SK-N-SH treated with all-trans-retinoic acid at 6 μM for 48 hours (cell line): ENCODE measurements around the gene CALB2.

Experiments
- ATAC-seq: fragments of 200-7000 bp; cut with Tn5 transposase; 3 replicates; pipeline ENCODE4 v1.9.1; 2020; ENCODE audit warnings: mild to moderate bottlenecking, moderate library complexity
- ARNTL ChIP-seq: fragments of 450-650 bp; formaldehyde crosslinking; IDR thresholded peaks from 2 replicates; pipeline ENCODE4 v1.5.0; 2020; ENCODE audit warnings: low read depth, mild to moderate bottlenecking, moderate library complexity, borderline replicate concordance
- BACH2 ChIP-seq: fragments of 250-450 bp; sonication (Bioruptor Pico); IDR thresholded peaks from 2 replicates; pipeline ENCODE4 v1.9.0; 2021; ENCODE audit warnings: mild to moderate bottlenecking, borderline replicate concordance
- ESRRG ChIP-seq: fragments of 250-450 bp; sonication (Bioruptor Pico); IDR thresholded peaks from 2 replicates; pipeline ENCODE4 v1.6.1; 2021; ENCODE audit warnings: mild to moderate bottlenecking
- GLIS3 ChIP-seq: fragments of 250-450 bp; sonication (Bioruptor Pico); IDR thresholded peaks from 2 replicates; pipeline ENCODE4 v1.5.0; 2020; ENCODE audit warnings: mild to moderate bottlenecking, moderate library complexity
- ISL1 ChIP-seq: fragments of 250-450 bp; sonication (Bioruptor Pico); IDR thresholded peaks from 2 replicates; pipeline ENCODE4 v2.1.2; 2022; ENCODE audit warnings: mild to moderate bottlenecking, moderate library complexity
- OSR1 ChIP-seq: fragments of 250-450 bp; sonication (Bioruptor Pico); IDR thresholded peaks from 2 replicates; pipeline ENCODE4 v1.8.0; 2022; ENCODE audit warnings: moderate library complexity, mild to moderate bottlenecking, inconsistent platforms
- RARB ChIP-seq: fragments of 250-450 bp; sonication (Bioruptor Pico); IDR thresholded peaks from 2 replicates; pipeline ENCODE4 v1.8.0; 2021; ENCODE audit warnings: mild to moderate bottlenecking, moderate library complexity
- TCF4 ChIP-seq: fragments of 250-450 bp; sonication (Bioruptor Pico); IDR thresholded peaks from 2 replicates; pipeline ENCODE4 v1.8.0; 2021; ENCODE audit warnings: mild to moderate bottlenecking, moderate library complexity, borderline replicate concordance
- TOX ChIP-seq: fragments of 250-450 bp; sonication (Bioruptor Pico); IDR thresholded peaks from 2 replicates; pipeline ENCODE4 v1.8.0; 2021; ENCODE audit warnings: mild to moderate bottlenecking, moderate library complexity, borderline replicate concordance
- ZFP3 ChIP-seq: fragments of 250-450 bp; sonication (Bioruptor Pico); IDR thresholded peaks from 2 replicates; pipeline ENCODE4 v1.5.0; 2020; ENCODE audit warnings: mild to moderate bottlenecking, moderate library complexity
- ZFP30 ChIP-seq: fragments of 450-650 bp; formaldehyde crosslinking; IDR thresholded peaks from 2 replicates; pipeline ENCODE4 v1.5.0; 2022; ENCODE audit warnings: mild to moderate bottlenecking, moderate library complexity
- ZNF565 ChIP-seq: fragments of 450-650 bp; formaldehyde crosslinking; conservative IDR thresholded peaks from 2 replicates; pipeline ENCODE4 v1.5.0; 2020; ENCODE audit warnings: low read depth, mild to moderate bottlenecking, moderate library complexity
- ZNF70 ChIP-seq: fragments of 450-650 bp; formaldehyde crosslinking; IDR thresholded peaks from 2 replicates; pipeline ENCODE4 v1.5.0; 2020; ENCODE audit warnings: mild to moderate bottlenecking, moderate library complexity
- ZNF8 ChIP-seq: fragments of 450-650 bp; formaldehyde crosslinking; IDR thresholded peaks from 2 replicates; pipeline ENCODE4 v1.5.0; 2020; ENCODE audit warnings: mild to moderate bottlenecking, moderate library complexity
- TF ChIP-seq, protein P1 (sequence below): fragments of 250-450 bp; sonication (Bioruptor Pico); IDR thresholded peaks from 2 replicates; pipeline ENCODE4 v1.5.1; 2020; ENCODE audit warnings: low read depth, mild to moderate bottlenecking, moderate library complexity
- TF ChIP-seq, protein P2 (sequence below): fragments of 250-450 bp; sonication (Bioruptor Pico); IDR thresholded peaks from 2 replicates; pipeline ENCODE4 v1.5.1; 2021; ENCODE audit warnings: mild to moderate bottlenecking, moderate library complexity
- TF ChIP-seq, protein P3 (sequence below): fragments of 250-450 bp; sonication (Bioruptor Pico); IDR thresholded peaks from 2 replicates; pipeline ENCODE4 v1.8.0; 2020; ENCODE audit warnings: mild to moderate bottlenecking, moderate library complexity, borderline replicate concordance
- TF ChIP-seq, protein P4 (sequence below): fragments of 250-450 bp; sonication (Bioruptor Pico); IDR thresholded peaks from 2 replicates; pipeline ENCODE4 v1.8.0; 2021; ENCODE audit warnings: low read depth, mild to moderate bottlenecking, moderate library complexity, borderline replicate concordance

Gene CALB2

DNA sequence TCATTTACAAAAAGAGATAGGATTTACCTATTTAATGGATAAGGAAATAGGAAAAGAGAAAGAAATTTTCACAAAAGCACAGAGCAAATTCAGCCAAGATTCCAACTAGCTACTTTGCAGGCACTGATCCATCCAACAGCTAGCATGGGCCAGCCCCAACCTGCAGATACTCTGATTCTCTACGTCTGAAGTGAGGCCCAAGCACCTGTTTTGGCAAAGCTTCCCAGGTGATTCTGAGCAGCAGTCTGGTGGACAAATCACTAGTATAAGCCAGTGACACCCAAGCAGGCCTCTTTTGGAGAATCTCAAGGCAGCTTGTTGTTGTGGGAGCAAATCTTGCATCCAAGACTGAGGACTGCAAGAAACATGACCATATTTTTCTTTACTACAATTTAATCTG is 20.9 kb upstream of the CALB2 start (continued):
- TF ChIP-seq, protein P1, sequence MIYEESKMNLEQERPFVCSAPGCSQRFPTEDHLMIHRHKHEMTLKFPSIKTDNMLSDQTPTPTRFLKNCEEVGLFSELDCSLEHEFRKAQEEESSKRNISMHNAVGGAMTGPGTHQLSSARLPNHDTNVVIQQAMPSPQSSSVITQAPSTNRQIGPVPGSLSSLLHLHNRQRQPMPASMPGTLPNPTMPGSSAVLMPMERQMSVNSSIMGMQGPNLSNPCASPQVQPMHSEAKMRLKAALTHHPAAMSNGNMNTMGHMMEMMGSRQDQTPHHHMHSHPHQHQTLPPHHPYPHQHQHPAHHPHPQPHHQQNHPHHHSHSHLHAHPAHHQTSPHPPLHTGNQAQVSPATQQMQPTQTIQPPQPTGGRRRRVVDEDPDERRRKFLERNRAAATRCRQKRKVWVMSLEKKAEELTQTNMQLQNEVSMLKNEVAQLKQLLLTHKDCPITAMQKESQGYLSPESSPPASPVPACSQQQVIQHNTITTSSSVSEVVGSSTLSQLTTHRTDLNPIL (CRISPR knock-in tag), result no peak

DNA sequence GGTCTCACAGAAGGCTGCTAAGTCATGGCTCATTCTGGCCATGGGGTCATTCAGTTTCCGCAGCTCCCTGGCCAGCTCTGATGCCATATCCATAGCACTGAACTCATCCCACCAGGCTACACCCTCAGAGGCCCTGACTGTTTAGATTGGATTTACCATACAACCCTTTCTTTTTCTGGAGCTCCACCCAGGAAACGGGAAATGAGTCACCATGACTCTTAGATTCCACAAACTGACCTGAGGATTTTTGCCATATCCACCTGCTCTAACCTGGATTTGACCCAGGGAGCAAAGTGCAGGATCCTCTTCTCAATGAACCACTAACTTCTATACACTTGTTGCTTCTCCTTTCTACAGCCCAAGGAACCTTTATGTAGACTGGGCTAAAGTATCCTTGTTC is 20.3 kb upstream of the CALB2 start:
- TF ChIP-seq, protein P2, sequence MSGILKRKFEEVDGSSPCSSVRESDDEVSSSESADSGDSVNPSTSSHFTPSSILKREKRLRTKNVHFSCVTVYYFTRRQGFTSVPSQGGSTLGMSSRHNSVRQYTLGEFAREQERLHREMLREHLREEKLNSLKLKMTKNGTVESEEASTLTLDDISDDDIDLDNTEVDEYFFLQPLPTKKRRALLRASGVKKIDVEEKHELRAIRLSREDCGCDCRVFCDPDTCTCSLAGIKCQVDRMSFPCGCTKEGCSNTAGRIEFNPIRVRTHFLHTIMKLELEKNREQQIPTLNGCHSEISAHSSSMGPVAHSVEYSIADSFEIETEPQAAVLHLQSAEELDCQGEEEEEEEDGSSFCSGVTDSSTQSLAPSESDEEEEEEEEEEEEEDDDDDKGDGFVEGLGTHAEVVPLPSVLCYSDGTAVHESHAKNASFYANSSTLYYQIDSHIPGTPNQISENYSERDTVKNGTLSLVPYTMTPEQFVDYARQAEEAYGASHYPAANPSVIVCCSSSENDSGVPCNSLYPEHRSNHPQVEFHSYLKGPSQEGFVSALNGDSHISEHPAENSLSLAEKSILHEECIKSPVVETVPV (CRISPR knock-in tag), result no peak
- ATAC-seq, result no peak

DNA sequence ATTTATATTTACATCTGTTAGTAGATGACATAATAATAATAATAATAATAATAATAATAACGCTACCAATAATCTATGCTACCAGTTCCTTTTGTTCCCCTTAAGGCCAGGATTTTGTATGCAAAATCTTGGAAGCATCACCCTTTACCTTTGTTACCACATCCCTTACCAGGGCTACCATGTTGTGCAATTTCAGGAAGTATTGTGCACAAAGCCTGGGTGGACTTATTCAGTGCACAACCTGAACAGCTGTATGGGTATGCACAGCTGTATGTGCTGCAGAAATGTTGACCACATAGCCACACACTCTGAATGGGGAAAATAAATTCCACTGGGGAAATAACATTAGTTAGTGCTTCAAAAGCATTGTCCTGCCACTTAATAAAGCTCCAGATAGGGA is 19.9 kb upstream of the CALB2 start:
- ATAC-seq, result no peak
- TF ChIP-seq OSR1, result no peak
- TF ChIP-seq BACH2 (CRISPR knock-in tag), result no peak
- TF ChIP-seq, protein P1 (CRISPR knock-in tag), result no peak
- no peak for TF ChIP-seq ZNF565 (CRISPR knock-in tag)
- no peak for TF ChIP-seq ARNTL (CRISPR knock-in tag)
- TF ChIP-seq ZNF8 (CRISPR knock-in tag), result no peak
- TF ChIP-seq ZFP3, result no peak
- TF ChIP-seq ZNF70 (CRISPR knock-in tag), result no peak
- TF ChIP-seq TCF4 (CRISPR knock-in tag), result no peak
- no peak for TF ChIP-seq RARB (CRISPR knock-in tag)
- TF ChIP-seq TOX (CRISPR knock-in tag), result no peak
- TF ChIP-seq, protein P3, sequence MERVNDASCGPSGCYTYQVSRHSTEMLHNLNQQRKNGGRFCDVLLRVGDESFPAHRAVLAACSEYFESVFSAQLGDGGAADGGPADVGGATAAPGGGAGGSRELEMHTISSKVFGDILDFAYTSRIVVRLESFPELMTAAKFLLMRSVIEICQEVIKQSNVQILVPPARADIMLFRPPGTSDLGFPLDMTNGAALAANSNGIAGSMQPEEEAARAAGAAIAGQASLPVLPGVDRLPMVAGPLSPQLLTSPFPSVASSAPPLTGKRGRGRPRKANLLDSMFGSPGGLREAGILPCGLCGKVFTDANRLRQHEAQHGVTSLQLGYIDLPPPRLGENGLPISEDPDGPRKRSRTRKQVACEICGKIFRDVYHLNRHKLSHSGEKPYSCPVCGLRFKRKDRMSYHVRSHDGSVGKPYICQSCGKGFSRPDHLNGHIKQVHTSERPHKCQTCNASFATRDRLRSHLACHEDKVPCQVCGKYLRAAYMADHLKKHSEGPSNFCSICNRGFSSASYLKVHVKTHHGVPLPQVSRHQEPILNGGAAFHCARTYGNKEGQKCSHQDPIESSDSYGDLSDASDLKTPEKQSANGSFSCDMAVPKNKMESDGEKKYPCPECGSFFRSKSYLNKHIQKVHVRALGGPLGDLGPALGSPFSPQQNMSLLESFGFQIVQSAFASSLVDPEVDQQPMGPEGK, result no peak

DNA sequence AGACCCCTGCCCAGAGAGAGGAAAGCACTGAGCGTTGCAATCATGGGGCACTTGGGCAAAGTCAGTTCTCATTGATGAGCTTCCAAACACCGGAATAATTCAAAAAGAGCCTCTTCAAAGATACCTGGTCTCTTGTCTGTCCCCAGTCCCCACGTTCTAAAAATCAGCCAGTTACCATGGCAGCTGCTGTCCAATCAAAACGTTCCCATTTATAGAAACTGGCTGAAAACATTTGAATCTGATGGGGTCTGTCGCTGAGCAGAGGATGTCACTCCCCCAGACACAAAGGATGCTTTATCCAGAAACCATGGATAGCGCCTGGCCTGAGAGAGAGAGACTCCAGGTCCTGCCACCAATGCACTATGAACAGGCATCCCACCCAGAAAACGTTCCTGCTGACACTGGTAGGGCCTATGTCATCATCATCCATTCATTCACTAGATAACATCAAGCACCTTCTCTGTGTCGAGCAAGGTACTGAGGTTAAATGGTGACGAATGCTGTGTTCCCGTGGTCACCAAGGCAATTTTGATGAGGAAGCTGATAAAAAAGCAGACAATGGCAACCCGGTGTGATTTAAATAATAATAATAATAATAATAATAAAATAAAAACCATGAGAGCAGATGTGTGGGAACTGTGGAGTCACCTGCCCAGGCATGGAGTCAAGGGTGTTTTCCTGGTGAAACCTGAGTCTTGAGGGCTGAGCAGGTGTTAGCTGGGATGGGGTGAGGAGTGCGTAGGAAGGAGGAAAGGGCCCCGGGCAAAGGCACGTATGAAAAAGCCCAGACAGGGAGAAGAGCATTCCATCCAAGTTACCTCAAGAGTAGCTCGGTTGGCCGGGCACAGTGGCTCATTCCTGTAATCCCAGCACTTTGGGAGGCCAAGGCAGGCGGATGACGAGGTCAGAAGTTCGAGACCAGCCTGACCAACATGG is 19.0 kb upstream of the CALB2 start:
- no peak for ATAC-seq
- TF ChIP-seq GLIS3, result no peak
- TF ChIP-seq ZNF70 (CRISPR knock-in tag), result no peak

DNA sequence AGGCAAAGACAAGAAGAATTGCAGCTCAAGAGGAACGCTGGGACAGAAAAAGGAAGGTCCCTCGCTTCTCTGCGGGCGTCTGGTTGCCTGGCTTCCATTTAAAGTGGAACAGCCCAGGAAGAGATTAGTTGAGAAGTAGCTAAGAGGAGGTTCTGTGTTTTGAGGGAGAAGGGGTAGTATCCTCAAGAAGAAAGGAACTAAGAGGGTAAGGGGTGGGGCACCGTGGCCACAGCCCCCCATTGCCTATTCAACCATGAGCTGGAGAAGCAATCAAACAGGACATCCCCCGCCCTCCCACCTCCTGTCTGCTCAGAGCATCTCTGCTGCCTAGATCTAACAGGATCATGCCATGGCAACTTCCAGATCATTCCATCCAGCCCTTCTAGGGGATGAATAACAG is 18.1 kb upstream of the CALB2 start:
- TF ChIP-seq ZNF70 (CRISPR knock-in tag) (no peak), ZFP30 (no peak), OSR1 (no peak), ISL1 (CRISPR knock-in tag) (no peak), TOX (CRISPR knock-in tag) (no peak), ESRRG (CRISPR knock-in tag) (no peak), GLIS3 (no peak), RARB (CRISPR knock-in tag) (no peak)
- TF ChIP-seq, protein P4, sequence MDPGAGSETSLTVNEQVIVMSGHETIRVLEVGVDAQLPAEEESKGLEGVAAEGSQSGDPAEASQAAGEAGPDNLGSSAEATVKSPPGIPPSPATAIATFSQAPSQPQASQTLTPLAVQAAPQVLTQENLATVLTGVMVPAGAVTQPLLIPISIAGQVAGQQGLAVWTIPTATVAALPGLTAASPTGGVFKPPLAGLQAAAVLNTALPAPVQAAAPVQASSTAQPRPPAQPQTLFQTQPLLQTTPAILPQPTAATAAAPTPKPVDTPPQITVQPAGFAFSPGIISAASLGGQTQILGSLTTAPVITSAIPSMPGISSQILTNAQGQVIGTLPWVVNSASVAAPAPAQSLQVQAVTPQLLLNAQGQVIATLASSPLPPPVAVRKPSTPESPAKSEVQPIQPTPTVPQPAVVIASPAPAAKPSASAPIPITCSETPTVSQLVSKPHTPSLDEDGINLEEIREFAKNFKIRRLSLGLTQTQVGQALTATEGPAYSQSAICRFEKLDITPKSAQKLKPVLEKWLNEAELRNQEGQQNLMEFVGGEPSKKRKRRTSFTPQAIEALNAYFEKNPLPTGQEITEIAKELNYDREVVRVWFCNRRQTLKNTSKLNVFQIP (CRISPR knock-in tag), result no peak
- TF ChIP-seq, protein P1 (CRISPR knock-in tag), result no peak
- no peak for ATAC-seq
